ENCODE data around the gene TIMMDC1. TPM values are rescaled to one million over a fixed set of nuclear protein-coding genes. Genes with fewer than 3 reads are reported as not detected.

Gene TIMMDC1
- total and polyA plus RNA-seq, 2 of the 13 experiments (the other 11 are each of a cell fraction or from before 2014, with no cell fraction given), result 50.0 to 77.8 TPM

DNA sequence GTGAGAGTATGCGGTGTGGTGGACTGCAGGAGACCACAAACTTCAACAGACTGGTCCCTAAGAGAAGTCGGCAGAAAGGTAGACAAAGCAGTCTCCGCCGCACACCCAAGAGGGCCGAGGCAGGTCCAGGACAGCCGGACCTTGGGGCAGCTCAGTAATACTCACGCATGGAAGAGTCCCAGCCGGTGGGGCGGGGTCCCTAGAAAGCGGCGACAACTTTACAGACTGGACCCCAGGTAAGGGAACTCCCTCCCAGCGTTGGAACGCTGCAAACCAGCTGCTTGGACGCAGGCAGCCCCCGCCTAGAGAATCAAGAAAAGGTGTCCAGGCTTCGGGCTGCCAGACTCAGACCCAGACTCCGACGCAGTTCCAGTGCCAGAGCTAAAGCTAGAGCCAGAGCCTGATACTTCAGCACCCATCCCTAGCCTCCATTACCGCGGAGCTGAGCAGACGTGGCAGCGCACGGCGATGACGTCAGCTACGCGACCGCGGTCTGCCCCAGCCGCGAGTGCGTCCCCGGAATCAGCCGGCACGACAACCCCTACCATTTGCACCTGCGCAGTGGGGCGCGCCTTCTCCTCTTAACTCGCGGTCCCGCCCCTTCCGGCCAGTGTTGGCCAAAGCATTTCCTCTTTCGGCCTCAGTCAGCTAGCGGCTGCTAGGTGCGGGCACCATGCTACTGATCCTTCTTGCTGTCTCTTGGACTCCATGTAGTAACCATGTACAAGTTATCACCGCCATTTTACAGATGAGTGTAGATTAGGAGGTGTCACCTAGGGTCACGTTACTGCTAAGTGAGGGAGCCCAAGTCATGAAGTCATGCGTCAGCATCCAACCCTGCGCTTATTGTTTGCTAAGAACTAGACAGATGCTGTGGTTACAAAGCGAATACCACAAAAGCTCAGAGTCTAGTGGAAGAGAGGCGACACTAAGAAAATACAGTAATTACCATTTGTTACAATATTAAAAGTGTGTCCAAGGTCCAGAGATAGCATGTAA is 34.9 kb upstream of the TIMMDC1 start, which contains the start of gene TMEM39A (continued):
- TF ChIP-seq ATF5 (CRISPR knock-in tag; IDR thresholded peaks at IDR 0.05; ENCODE audit: low read depth) (no peak), DNMT3B (CRISPR knock-in tag; conservative IDR thresholded peaks at IDR 0.05) (peak; percentile 18; the same call in 1 of the 2 replicates), ZMYM3 (CRISPR knock-in tag; IDR thresholded peaks at IDR 0.05) (no peak), TBX2 (CRISPR knock-in tag; IDR thresholded peaks at IDR 0.05; ENCODE audit: borderline replicate concordance) (peak; percentile 87), JUN (CRISPR knock-in tag; IDR thresholded peaks at IDR 0.05) (peak; percentile 54; the same call in 1 of the 2 replicates), SNAI1 (CRISPR knock-in tag; IDR thresholded peaks at IDR 0.05; ENCODE audit: borderline replicate concordance) (peak; percentile 66; the same call in 1 of the 2 replicates), POLR2A (IDR thresholded peaks at IDR 0.05; ENCODE audit: insufficient read depth in 1 of 2, low read depth in 2 of 2, low read length in 2 of 2) (peak; percentile 98 to 99), ZKSCAN5 (CRISPR knock-in tag; IDR thresholded peaks at IDR 0.05) (no peak), ZNF619 (CRISPR knock-in tag; IDR thresholded peaks at IDR 0.05) (0 out of 2 replicates have a peak, but pooled peaks have one; percentile 33)
- TF ChIP-seq, protein P1, sequence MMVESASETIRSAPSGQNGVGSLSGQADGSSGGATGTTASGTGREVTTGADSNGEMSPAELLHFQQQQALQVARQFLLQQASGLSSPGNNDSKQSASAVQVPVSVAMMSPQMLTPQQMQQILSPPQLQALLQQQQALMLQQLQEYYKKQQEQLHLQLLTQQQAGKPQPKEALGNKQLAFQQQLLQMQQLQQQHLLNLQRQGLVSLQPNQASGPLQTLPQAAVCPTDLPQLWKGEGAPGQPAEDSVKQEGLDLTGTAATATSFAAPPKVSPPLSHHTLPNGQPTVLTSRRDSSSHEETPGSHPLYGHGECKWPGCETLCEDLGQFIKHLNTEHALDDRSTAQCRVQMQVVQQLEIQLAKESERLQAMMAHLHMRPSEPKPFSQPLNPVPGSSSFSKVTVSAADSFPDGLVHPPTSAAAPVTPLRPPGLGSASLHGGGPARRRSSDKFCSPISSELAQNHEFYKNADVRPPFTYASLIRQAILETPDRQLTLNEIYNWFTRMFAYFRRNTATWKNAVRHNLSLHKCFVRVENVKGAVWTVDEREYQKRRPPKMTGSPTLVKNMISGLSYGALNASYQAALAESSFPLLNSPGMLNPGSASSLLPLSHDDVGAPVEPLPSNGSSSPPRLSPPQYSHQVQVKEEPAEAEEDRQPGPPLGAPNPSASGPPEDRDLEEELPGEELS (CRISPR knock-in tag; IDR thresholded peaks at IDR 0.05), result peak; percentile 55
- TF ChIP-seq, protein P2, sequence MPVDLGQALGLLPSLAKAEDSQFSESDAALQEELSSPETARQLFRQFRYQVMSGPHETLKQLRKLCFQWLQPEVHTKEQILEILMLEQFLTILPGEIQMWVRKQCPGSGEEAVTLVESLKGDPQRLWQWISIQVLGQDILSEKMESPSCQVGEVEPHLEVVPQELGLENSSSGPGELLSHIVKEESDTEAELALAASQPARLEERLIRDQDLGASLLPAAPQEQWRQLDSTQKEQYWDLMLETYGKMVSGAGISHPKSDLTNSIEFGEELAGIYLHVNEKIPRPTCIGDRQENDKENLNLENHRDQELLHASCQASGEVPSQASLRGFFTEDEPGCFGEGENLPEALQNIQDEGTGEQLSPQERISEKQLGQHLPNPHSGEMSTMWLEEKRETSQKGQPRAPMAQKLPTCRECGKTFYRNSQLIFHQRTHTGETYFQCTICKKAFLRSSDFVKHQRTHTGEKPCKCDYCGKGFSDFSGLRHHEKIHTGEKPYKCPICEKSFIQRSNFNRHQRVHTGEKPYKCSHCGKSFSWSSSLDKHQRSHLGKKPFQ (CRISPR knock-in tag; IDR thresholded peaks at IDR 0.05; ENCODE audit: insufficient replicate concordance), result no peak
- TF ChIP-seq, protein P3, sequence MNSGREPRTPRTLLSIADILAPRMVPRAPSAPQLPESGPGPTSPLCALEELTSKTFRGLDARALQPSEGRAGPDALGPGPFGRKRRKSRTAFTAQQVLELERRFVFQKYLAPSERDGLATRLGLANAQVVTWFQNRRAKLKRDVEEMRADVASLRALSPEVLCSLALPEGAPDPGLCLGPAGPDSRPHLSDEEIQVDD (CRISPR knock-in tag; IDR thresholded peaks at IDR 0.05; ENCODE audit: borderline replicate concordance), result no peak
- TF ChIP-seq, protein P4, sequence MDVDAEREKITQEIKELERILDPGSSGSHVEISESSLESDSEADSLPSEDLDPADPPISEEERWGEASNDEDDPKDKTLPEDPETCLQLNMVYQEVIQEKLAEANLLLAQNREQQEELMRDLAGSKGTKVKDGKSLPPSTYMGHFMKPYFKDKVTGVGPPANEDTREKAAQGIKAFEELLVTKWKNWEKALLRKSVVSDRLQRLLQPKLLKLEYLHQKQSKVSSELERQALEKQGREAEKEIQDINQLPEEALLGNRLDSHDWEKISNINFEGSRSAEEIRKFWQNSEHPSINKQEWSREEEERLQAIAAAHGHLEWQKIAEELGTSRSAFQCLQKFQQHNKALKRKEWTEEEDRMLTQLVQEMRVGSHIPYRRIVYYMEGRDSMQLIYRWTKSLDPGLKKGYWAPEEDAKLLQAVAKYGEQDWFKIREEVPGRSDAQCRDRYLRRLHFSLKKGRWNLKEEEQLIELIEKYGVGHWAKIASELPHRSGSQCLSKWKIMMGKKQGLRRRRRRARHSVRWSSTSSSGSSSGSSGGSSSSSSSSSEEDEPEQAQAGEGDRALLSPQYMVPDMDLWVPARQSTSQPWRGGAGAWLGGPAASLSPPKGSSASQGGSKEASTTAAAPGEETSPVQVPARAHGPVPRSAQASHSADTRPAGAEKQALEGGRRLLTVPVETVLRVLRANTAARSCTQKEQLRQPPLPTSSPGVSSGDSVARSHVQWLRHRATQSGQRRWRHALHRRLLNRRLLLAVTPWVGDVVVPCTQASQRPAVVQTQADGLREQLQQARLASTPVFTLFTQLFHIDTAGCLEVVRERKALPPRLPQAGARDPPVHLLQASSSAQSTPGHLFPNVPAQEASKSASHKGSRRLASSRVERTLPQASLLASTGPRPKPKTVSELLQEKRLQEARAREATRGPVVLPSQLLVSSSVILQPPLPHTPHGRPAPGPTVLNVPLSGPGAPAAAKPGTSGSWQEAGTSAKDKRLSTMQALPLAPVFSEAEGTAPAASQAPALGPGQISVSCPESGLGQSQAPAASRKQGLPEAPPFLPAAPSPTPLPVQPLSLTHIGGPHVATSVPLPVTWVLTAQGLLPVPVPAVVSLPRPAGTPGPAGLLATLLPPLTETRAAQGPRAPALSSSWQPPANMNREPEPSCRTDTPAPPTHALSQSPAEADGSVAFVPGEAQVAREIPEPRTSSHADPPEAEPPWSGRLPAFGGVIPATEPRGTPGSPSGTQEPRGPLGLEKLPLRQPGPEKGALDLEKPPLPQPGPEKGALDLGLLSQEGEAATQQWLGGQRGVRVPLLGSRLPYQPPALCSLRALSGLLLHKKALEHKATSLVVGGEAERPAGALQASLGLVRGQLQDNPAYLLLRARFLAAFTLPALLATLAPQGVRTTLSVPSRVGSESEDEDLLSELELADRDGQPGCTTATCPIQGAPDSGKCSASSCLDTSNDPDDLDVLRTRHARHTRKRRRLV (CRISPR knock-in tag; IDR thresholded peaks at IDR 0.05), result peak; percentile 66; the same call in 1 of the 2 replicates
- TF ChIP-seq, protein P5, sequence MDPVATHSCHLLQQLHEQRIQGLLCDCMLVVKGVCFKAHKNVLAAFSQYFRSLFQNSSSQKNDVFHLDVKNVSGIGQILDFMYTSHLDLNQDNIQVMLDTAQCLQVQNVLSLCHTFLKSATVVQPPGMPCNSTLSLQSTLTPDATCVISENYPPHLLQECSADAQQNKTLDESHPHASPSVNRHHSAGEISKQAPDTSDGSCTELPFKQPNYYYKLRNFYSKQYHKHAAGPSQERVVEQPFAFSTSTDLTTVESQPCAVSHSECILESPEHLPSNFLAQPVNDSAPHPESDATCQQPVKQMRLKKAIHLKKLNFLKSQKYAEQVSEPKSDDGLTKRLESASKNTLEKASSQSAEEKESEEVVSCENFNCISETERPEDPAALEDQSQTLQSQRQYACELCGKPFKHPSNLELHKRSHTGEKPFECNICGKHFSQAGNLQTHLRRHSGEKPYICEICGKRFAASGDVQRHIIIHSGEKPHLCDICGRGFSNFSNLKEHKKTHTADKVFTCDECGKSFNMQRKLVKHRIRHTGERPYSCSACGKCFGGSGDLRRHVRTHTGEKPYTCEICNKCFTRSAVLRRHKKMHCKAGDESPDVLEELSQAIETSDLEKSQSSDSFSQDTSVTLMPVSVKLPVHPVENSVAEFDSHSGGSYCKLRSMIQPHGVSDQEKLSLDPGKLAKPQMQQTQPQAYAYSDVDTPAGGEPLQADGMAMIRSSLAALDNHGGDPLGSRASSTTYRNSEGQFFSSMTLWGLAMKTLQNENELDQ (CRISPR knock-in tag; IDR thresholded peaks at IDR 0.05; ENCODE audit: borderline replicate concordance), result no peak

Data from HepG2 (cell line).